NOMO-1 treated with dmso at 0.1 percent for 144 hours (cell line): ENCODE measurements around the gene ZNF608.

Experiments
- DNase-seq: peaks from one replicate; lab custom pipeline; 2025; ENCODE audit not compliant: unreplicated experiment; lab: John Stamatoyannopoulos, UW

The ZNF608 gene

DNA sequence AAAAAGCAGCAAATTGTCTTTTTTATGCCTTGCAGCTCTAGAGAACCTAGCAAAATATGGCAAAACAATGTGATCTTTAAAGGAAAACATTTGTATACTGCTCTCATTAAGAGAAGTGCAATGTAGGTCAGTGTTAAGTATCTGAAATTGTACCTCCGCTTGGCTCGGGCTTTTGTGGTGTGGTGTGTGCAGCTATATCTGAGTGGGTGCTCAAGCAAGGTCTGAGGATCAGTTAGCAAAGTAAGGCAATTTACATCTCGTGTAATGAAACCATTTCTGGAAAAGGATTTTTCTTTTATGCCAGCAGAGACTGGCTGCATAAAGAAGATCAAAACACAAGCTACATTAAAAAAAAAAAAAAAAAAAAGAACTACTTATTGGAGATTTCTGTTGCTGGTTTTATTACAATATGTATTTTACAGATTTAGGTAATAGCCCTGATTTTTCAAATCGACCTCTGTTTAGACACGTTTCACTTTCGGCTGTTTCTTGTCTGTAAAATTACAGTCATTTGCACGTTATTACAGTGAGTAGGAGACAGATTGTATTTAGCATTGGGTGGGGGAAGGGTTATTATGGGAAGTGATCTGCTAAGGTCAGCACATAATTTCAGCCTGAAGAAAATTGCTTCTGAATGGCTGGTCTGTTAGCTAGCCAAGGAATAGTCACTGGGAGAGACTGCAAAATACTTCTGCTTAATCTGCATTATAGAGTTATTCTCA, 7.9 kb upstream of the ZNF608 start:
- DNase-seq: no peak

DNA sequence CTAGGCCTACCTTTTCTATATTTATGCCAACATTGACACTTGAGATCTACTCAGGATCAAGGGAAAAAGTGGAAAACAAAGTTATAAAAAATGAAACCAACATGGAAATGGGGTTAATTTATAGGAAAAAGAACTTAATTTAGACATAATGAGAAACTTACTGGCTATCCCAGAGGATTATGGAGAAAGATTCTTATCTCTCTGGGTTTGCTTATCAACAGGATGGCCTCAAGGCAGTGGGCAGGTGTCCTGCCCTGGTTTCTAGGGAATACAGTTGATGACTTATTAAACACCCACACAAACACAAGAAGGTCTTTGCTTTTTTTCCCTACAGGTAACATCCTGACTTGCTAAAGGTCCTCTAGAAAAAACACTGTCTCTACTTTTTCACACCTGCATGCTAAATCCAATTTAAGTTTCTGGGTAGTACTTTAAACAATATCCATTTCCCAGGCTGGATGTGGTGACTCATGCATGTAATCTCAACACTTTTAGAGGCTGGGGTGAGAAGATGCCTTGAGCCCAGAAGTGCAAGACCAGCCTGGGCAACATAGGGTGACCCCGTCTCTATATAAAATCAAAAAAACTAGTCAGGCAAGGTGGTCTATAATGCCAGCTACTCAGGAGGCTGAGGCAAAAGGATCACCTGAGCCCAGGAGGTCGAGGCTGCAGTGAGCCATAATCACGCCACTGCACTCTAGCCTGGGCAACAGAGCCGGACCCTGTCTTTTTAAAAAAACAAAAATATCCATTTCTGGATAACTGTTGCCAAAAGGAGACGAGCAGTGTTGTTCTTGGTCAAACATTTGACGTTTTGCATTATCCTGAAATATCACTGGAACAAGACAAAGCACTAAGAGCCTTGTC, 6.6 kb upstream of the ZNF608 start:
- DNase-seq: no peak

DNA sequence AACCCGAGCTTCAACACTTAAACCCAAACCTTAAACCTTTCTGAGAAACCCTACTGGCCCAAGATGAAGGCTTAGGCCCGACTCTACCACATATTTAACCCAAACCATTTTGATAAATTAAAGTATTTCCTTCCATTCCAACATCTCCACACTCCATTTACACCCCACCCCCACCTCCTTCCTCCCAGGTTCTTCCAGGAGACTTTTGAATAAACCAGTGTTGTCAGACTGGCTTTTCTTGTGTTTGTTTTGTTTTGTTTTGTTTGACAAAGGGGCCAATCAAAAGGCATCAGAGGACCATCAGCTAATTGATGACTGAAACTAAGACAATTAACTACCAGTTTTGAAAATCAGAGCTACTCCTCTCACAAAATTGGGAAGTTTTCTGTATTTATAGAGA, 4.6 kb upstream of the ZNF608 start:
- DNase-seq: no peak

DNA sequence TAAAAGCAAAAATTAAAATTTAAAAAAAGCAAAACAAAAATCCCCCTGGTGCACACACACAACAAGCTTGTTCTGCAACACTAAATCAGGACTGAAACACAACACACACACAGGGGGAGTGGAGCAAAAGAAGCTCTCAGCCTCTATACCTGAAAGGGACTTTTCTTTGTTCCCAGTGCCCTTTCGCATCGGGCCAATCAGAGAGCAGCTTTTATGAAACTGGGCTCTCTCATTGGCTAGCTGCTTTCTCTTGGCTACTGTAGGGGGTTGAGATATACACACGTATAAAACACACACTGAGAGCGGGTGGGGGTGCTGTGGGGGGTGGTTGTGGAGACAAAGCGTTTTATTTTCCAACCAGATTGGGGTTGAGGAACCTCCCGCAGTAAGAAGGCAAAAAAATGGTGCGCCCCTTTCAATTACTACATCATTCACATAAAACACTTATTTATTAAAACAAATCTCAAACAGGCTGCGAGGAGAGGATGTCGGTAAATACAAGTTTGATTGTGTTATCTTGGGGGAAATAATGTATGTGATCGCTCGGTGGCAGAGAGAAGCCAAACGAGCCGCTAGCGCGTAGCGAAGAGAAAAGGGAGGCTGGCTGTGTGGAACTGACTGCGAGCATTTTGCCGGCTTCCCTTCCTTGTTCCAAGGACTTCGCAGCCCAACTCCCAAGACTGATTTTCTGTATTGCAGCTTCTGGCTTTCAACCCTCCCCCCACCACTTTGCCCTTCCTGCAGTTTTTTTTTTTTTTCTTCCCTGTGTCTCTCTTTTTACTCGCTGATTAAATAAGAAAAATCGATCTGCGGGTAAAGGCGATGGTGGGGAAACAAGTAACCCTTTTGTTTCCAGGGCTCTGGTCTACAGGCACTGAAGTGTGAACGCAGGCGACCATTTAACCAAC, 2.5 kb upstream of the ZNF608 start:
- peak; percentile 30 for DNase-seq

DNA sequence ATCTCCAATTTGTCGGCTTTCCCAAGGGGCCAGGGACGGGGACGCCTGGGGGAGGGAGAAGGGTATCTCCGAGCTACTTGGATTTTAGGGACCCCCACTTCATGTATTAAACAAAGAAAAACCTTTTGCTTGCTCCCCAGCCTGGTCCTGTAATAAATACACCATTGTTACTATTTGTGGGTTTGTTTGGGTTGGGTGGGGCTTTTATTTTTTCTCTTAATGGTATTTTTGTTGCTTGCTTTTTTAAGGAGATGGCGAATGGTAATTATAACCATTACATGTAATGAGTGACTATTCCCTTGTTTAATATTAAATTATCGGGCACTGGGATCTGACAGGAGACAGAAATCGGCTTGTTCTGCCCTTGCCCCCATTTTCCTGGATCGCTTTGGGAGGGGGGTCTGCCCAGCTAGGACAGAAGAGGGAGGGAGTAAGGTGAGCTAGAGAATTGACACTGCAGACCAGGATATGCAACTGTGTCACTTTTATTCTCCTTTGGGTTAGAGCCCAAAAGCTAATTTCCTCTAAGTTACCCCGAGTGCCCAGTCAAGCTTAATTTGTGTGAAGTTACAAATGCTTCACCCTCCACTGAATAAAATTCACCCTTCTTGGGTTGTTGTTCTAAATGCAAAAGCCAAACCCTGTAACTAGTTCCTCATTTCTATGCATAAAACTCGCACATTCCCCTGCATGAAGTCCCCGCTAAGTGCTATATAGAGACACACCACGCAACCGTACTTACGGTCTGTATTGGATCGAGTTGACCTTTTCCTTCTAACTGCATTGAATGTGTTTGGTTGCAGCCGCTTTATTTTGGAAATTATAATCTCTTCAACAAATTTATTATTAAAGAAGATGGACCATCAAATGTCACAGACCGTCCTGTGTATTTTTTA, 1.6 kb upstream of the ZNF608 start:
- peak; percentile 47 for DNase-seq

DNA sequence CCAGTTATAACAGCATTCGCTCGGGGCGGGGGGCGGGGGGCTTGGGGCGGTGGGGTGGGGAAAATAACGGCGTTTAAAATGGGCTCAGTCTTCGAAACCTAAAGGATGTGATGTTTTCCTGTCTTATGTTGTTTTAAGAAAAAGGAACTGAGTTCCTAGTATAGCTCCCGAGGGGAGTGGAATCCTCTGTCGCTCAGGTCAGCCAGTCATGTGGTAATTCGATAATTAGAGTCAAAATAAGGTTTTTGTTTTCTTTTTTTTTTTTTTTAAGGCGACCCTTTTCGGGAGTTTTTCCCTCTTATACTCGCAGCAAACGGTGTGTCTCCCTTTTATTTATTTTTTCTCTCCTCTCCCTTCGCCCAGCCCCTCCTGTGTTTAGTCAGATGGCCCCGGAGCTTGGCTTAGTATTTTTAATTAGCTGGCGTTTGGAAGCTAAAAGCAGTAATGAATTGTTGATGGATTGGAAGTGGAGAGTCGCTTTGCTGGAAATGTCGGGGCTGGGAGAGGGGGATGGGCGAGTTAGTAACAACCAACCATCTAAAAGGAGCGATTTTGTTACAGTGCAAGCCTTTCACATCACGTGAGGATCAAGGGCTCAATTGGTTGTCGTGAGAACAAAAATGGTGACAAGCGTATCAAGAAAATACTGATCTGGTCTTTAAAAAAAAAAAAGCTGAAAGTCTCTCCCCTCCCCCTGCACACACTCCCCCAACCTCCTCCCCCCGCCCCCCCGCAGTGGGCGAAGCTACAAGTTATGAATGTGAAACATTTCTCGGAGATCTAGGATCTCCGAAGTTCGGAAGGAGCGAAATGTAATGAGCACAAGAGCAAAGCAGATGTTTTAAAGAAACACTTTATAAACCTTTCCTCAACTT, 714 bp upstream of the ZNF608 start:
- peak; percentile 40 for DNase-seq

DNA sequence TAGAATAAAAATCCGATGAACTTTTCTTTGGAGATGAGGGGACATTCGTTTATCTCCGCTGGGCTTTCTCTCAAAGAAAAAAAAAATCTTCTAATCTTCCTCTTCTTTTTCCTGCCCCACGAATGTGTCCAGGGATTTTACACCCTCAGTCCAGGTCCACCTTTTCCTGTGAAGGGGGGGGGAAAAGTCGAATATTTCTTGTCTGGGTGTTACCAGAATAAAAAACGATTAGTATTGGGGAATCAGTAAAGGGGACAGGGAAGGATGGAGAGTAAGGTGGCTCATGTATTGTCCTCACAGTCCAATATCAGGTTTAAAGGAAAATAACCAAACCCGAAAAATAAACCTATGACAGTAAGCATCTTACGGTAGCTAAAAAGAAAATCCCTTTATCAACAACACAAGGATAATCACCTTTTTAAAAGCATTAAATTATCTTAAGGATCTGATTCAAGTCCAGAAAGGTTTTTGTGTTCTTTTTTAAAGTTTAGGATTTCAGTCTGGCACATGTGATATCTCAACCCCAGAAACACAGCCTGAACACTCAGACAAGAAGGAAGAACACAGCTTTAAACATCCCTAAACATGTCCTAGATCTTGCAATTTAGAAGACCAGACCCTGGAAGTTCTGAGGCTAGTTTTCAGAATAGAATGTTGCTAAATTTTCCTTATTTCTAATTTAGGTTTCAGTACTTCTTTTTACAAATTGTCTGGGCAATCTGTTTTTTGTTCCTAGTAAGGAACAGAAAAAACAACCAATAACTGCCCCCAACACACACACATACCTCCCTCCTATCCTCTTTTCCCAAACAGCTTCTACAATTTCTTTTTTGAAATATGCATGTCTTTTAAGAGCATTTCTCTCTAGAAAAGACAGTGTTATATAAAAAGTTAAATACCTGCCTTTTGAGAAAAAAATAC, 1.2 kb downstream of the ZNF608 start:
- DNase-seq: no peak

DNA sequence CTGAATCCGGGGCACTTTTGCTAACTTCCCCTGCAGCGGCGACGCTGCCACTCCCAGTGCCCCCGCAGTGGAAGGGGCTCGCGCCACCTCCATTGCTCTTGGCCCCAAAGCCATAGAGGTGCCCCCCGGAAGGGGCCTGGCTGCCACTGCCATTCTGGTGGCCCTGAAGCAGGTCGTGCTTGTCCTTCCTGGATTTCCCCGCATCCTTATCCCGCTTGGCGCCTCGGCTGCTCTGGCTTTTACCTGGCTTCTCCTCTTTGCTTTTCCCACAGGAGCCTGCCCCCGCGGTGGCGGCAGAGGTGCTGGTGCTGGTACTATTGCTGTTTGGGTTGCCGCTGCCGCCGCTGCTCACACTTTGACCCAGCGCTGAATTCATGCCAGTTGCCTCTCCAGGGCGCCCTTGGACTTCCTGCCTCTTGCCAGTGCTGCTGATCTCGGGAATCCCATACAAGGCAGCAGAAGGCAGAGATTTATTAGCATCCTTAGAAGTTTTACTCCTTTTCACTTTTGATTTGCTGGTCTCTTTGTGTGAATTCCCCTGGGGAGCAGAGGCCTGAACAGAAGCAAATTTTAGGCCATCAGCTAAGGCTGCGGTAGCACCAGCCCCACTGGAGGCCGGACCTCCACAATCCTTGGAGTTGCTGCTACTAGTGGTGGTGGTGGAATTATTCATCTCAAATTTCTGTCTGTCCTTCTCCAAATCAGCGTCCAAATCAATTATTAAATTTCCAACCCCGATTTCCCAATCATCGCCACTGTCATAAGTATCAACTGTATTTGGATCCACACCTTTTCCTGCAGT, 2.1 kb downstream of the ZNF608 start:
- DNase-seq: no peak

DNA sequence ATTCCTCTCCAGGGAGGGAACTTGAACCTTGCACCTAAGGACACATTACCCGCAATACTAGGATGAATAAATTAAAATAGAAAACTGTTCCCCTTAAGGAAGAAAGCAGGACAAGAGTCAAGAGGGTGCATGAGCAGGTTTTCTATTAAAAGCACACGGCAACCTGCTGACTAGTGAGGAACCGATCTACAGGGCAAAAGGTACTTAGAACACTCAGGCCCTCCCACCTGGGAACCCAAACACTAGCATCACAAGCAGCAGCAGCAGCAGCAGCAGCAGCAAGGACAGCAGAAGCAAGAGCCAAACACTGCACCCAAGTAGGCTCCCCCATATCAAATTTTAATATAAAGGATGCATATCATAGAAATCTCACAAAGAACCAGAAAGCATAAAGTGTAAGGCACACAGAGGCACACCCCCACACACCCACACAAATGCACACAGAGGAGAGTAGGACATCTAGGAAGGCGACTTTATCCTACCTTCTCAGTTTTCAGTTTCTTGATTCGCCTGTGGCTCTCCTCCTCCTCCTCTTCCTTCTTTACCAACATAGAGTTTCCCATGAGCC, 2.8 kb downstream of the ZNF608 start:
- DNase-seq: no peak

DNA sequence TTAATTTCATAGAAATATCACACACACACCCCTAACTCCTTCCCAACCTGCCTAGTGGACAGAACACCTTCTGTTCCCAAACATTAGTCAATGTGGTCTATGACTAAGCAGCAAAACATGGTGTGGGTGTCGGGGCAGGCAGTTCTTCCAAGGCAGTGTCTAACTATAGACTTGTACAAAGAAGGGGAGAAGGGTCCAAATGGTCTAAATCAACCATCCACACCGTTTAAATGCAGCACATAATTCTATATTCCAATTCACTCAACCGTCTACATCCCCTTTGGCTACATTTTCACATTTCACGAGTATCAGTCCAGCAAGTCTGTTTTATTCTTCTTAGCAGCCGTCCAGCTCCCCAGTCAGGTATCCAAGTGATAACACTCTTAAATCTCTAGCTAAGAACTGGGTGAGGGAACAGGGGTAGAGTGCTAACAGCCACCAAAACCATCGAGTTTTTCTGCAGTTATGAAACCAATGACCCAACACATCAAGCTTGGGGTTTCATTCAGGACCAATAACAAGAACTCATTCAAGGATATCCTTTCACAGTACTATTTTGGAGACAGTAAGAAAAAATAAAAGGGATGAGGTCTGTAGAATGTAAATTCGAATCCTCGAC, 3.3 kb downstream of the ZNF608 start:
- DNase-seq: no peak

DNA sequence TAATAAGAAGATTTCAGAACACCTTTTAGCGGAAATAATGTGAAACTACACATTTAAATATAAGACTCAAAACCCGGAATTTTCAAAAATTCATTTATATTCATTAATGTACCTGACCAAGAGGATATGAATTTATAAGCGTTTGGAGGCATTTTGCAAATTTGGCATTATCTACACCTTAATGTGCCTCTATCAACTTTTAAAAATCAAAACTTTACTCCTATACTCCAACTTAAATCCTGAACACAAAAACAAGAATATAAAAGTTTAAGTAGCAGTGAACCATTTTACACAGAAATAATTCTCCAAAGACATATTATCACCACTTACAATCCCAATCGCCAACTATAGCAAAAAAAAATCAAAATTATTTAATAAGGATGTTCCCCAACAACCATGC, 3.9 kb downstream of the ZNF608 start:
- DNase-seq: no peak

DNA sequence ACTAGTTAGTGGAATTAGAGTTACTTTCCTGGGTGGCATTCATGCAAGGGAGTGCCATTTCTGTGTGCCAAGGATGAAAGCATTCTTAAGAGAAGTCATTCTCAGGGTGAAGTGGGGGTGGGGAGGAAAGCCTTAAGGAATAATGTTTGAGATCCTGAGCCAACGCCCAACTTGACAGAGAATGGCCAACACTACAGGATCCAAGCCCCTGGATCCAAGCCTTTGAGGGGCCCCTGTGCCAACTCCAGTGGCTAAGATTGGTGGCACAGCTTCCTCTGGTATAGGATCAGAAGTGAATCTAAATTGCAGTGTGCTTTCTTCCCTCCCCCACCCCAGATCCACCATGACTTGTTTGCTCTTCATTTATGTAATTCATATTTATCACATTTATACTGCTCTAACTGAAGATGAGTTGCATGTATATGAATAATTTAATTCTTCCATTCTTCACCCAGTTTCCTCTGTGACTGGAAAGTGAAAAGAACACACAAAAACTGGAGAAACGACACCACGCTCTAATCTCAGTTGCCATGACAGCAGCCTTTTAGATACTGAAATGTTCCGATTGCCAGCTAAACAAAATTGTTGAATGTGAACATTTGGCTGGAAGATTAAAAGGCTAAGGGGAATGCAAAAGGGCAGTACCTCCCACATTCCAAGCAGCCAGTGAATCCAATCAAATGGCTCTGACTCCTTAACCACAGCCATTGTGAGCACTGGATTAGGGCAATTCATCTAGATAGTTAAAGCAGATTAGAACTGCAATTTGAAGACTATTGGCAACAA, 4.5 kb downstream of the ZNF608 start:
- DNase-seq: no peak

DNA sequence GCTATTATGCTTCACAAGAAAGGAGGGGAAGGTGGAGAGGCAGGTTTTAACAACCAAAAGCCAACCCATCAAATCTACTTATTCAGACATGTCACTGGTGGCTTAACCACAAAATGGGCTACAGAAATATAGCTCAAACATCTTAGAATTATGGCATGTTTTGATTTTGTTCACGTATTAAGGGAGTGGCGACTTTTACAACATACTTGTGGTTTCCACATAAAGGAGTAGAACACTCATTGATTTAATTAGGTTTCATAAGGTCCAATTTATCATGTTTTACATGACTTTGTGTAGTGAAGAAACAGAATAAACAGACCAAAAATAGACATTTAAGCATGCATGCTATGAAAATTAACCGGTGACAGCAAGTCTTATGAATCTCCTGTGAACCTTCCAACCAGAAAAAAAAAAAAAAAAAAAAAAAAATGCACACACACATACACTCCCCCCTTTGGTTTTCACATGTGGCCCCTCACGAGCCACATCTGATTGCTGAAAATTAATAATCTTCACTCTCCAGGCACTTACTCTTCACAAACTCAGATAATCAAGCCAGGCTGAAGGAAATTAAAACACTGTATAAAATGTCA, 5.4 kb downstream of the ZNF608 start:
- peak; percentile 22 for DNase-seq

DNA sequence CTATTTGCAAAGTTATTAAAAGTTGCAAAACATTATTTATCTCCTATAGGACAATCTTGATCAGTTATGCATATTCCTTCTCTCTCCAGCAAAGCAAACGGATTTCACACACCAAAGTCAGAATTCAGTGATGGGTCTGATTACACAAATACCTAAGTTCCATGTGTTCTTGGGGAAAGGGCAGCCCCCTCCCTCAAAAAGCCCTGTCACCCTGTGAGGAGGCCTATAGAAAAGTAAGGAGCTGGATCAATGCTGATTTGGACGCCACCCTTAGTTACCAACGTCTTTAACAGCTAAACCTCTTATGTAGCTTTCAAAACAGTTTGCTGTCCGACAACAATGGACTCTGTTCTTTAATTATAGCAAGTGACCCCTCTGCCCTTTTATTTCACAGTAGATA, 6.4 kb downstream of the ZNF608 start:
- DNase-seq: no peak

DNA sequence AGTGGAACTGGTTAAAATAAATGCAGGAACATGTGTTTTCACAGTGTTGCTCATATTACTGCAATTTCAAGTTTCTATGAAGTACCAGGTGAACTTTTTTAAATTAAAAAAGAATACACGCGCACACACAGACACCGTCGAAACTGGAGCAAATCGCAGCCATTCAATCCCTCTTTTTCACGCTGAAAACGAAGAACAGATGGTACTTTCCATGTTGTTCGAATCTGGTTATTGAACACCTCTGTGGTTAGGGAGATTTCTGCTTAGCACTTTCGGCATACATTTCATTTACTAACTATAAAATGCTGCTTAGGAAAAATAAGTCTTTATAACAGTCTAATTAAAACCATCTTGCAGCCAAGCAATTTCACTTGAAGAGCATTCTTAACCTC, 6.8 kb downstream of the ZNF608 start:
- DNase-seq: no peak
